ENCODE results near the gene ADAM12.

The ADAM12 gene

GRCh38 chr10:126126023-126126422 lies 262.3 kb downstream of the ADAM12 start:
- no peaks in the 10 kb centered on the region for H3K9me3 ChIP-seq (ENCODE audit: insufficient read depth, low read length)
- H3K36me3 ChIP-seq (ENCODE audit: insufficient read depth, insufficient read length, low read length) = no peaks in the 10 kb centered on the region
- H3K9ac ChIP-seq (ENCODE audit: insufficient read length, low read depth) = no peak overlapping the region
- no peak for DNase-seq (ENCODE audit: low read depth, low spot score)
- TF ChIP-seq YY1 (IDR thresholded peaks at IDR 0.05; ENCODE audit: insufficient read depth, insufficient read length) = no peak
- no peak for TF ChIP-seq ZNF274 (IDR thresholded peaks at IDR 0.05; ENCODE audit: low read depth, low read length)
- TF ChIP-seq SUZ12 (IDR thresholded peaks at IDR 0.05; ENCODE audit: extremely low read depth, insufficient read depth, insufficient read length) = no peak
- H3K4me3 ChIP-seq (ENCODE audit: insufficient read length, low read depth) = no peak overlapping the region
- no peaks in the 10 kb centered on the region for H3K27me3 ChIP-seq (ENCODE audit: insufficient read depth, insufficient read length)
- no peaks in the 10 kb centered on the region for H3K4me1 ChIP-seq (ENCODE audit: insufficient read depth, insufficient read length)

GRCh38 chr10:126124668-126125349 lies 263.5 kb downstream of the ADAM12 start:
- Histone ChIP-seq H3K4me3 (ENCODE audit: insufficient read length, low read depth) (no peak overlapping the region), H3K4me1 (ENCODE audit: insufficient read depth, insufficient read length) (no peaks in the 10 kb centered on the region), H3K27me3 (ENCODE audit: insufficient read depth, insufficient read length) (no peaks in the 10 kb centered on the region), H3K36me3 (ENCODE audit: insufficient read depth, insufficient read length, low read length) (no peaks in the 10 kb centered on the region), H3K9me3 (ENCODE audit: insufficient read depth, low read length) (no peaks in the 10 kb centered on the region), H3K9ac (ENCODE audit: insufficient read length, low read depth) (no peak overlapping the region)
- TF ChIP-seq YY1 (IDR thresholded peaks at IDR 0.05; ENCODE audit: insufficient read depth, insufficient read length) = no peak
- TF ChIP-seq SUZ12 (IDR thresholded peaks at IDR 0.05; ENCODE audit: extremely low read depth, insufficient read depth, insufficient read length) = no peak
- TF ChIP-seq ZNF274 (IDR thresholded peaks at IDR 0.05; ENCODE audit: low read depth, low read length) = no peak
- no peak for DNase-seq (ENCODE audit: low read depth, low spot score)

- no peaks in the 10 kb centered on the region for H3K4me1 ChIP-seq (ENCODE audit: insufficient read depth, insufficient read length)
Observed at GRCh38 chr10:126124046-126124445, 264.2 kb downstream of the ADAM12 start.

GRCh38 chr10:126123466-126123865 lies 264.8 kb downstream of the ADAM12 start:
- Histone ChIP-seq H3K4me1 (ENCODE audit: insufficient read depth, insufficient read length) (no peaks in the 10 kb centered on the region), H3K4me3 (ENCODE audit: insufficient read length, low read depth) (no peak overlapping the region), H3K36me3 (ENCODE audit: insufficient read depth, insufficient read length, low read length) (no peaks in the 10 kb centered on the region), H3K9me3 (ENCODE audit: insufficient read depth, low read length) (no peaks in the 10 kb centered on the region), H3K27me3 (ENCODE audit: insufficient read depth, insufficient read length) (no peaks in the 10 kb centered on the region), H3K9ac (ENCODE audit: insufficient read length, low read depth) (no peak overlapping the region)
- DNase-seq (ENCODE audit: low read depth, low spot score) = no peak
- TF ChIP-seq YY1 (IDR thresholded peaks at IDR 0.05; ENCODE audit: insufficient read depth, insufficient read length) (no peak), ZNF274 (IDR thresholded peaks at IDR 0.05; ENCODE audit: low read depth, low read length) (no peak), SUZ12 (IDR thresholded peaks at IDR 0.05; ENCODE audit: extremely low read depth, insufficient read depth, insufficient read length) (no peak)

More at GRCh38 chr10:126124046-126124445, 264.2 kb downstream of the ADAM12 start:
- no peak overlapping the region for H3K4me3 ChIP-seq (ENCODE audit: insufficient read length, low read depth)
- no peak for DNase-seq (ENCODE audit: low read depth, low spot score)
- no peaks in the 10 kb centered on the region for H3K9me3 ChIP-seq (ENCODE audit: insufficient read depth, low read length)
- no peaks in the 10 kb centered on the region for H3K27me3 ChIP-seq (ENCODE audit: insufficient read depth, insufficient read length)
- no peaks in the 10 kb centered on the region for H3K36me3 ChIP-seq (ENCODE audit: insufficient read depth, insufficient read length, low read length)
- no peak overlapping the region for H3K9ac ChIP-seq (ENCODE audit: insufficient read length, low read depth)
- TF ChIP-seq YY1 (IDR thresholded peaks at IDR 0.05; ENCODE audit: insufficient read depth, insufficient read length) (no peak), ZNF274 (IDR thresholded peaks at IDR 0.05; ENCODE audit: low read depth, low read length) (no peak), SUZ12 (IDR thresholded peaks at IDR 0.05; ENCODE audit: extremely low read depth, insufficient read depth, insufficient read length) (no peak)

GRCh38 chr10:126122881-126123280 lies 265.4 kb downstream of the ADAM12 start:
- Histone ChIP-seq H3K36me3 (ENCODE audit: insufficient read depth, insufficient read length, low read length) (no peaks in the 10 kb centered on the region), H3K9me3 (ENCODE audit: insufficient read depth, low read length) (no peaks in the 10 kb centered on the region), H3K4me3 (ENCODE audit: insufficient read length, low read depth) (no peak overlapping the region), H3K4me1 (ENCODE audit: insufficient read depth, insufficient read length) (no peaks in the 10 kb centered on the region), H3K27me3 (ENCODE audit: insufficient read depth, insufficient read length) (no peaks in the 10 kb centered on the region), H3K9ac (ENCODE audit: insufficient read length, low read depth) (no peak overlapping the region)
- TF ChIP-seq YY1 (IDR thresholded peaks at IDR 0.05; ENCODE audit: insufficient read depth, insufficient read length) (no peak), ZNF274 (IDR thresholded peaks at IDR 0.05; ENCODE audit: low read depth, low read length) (no peak), SUZ12 (IDR thresholded peaks at IDR 0.05; ENCODE audit: extremely low read depth, insufficient read depth, insufficient read length) (no peak)
- DNase-seq (ENCODE audit: low read depth, low spot score) = no peak

GRCh38 chr10:126119599-126119998 lies 268.7 kb downstream of the ADAM12 start:
- TF ChIP-seq SUZ12 (IDR thresholded peaks at IDR 0.05; ENCODE audit: extremely low read depth, insufficient read depth, insufficient read length) = no peak
- TF ChIP-seq ZNF274 (IDR thresholded peaks at IDR 0.05; ENCODE audit: low read depth, low read length) = no peak
- no peak for TF ChIP-seq YY1 (IDR thresholded peaks at IDR 0.05; ENCODE audit: insufficient read depth, insufficient read length)
- Histone ChIP-seq H3K36me3 (ENCODE audit: insufficient read depth, insufficient read length, low read length) (no peaks in the 10 kb centered on the region), H3K27me3 (ENCODE audit: insufficient read depth, insufficient read length) (no peaks in the 10 kb centered on the region), H3K9me3 (ENCODE audit: insufficient read depth, low read length) (no peaks in the 10 kb centered on the region), H3K9ac (ENCODE audit: insufficient read length, low read depth) (no peak overlapping the region), H3K4me1 (ENCODE audit: insufficient read depth, insufficient read length) (no peaks in the 10 kb centered on the region), H3K4me3 (ENCODE audit: insufficient read length, low read depth) (no peak overlapping the region)
- DNase-seq (ENCODE audit: low read depth, low spot score) = no peak

GRCh38 chr10:126118476-126118875 lies 269.8 kb downstream of the ADAM12 start:
- DNase-seq (ENCODE audit: low read depth, low spot score) = no peak
- no peaks in the 10 kb centered on the region for H3K27me3 ChIP-seq (ENCODE audit: insufficient read depth, insufficient read length)

More at GRCh38 chr10:126118476-126118875, 269.8 kb downstream of the ADAM12 start:
- Histone ChIP-seq H3K9me3 (ENCODE audit: insufficient read depth, low read length) (no peaks in the 10 kb centered on the region), H3K36me3 (ENCODE audit: insufficient read depth, insufficient read length, low read length) (no peaks in the 10 kb centered on the region), H3K4me1 (ENCODE audit: insufficient read depth, insufficient read length) (no peaks in the 10 kb centered on the region), H3K4me3 (ENCODE audit: insufficient read length, low read depth) (no peak overlapping the region), H3K9ac (ENCODE audit: insufficient read length, low read depth) (no peak overlapping the region)
- TF ChIP-seq ZNF274 (IDR thresholded peaks at IDR 0.05; ENCODE audit: low read depth, low read length) (no peak), YY1 (IDR thresholded peaks at IDR 0.05; ENCODE audit: insufficient read depth, insufficient read length) (no peak), SUZ12 (IDR thresholded peaks at IDR 0.05; ENCODE audit: extremely low read depth, insufficient read depth, insufficient read length) (no peak)

All from NT2/D1 (cell line).